ENCODE measurements around the gene RNF11. TPM values are rescaled to one million over a fixed set of nuclear protein-coding genes. Genes with fewer than 3 reads are reported as not detected.

Gene RNF11
- polyA plus RNA-seq, 3 donors = 25.3 to 30.4 (median 28.4) TPM

DNA sequence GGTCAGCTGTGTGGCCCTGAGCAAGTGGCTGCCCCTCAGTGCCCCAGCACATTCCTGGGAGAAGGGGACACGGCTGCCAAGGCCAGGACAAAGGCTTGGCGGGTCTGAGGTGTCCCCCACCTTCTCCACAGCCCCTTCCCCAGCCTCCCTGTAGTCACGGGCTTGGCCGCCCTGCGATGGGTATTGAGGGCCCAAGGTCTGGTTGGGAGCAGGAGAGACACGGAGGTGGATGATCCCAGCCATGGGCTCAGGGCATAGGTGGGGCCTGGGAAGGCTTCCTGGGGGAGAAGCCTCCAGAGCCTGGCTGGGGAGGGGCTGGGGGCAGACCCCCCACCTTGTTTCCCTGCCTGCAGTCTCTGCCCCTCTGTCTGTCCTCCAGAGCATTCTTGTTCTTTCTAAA is 67.2 kb downstream of the RNF11 start:
- no peak for DNase-seq
- peak overlapping the region; percentile 62 for H3K9ac ChIP-seq (ENCODE audit: insufficient read depth, low read length, poor library complexity, severe bottlenecking)
- peak overlapping the region in 1 of 3 experiments; percentile 70 for H3K4me3 ChIP-seq (replicated peaks in 1 of 3; ENCODE audit: low read depth in 2 of 3, low read length in 3 of 3)
- peak overlapping the region; percentile 63 for H3K4me2 ChIP-seq (replicated peaks; ENCODE audit: extremely low read depth, low read length, poor library complexity, severe bottlenecking)
- intact Hi-C loops (cut with micrococcal nuclease) = no loop called here
- H3K79me2 ChIP-seq (ENCODE audit: insufficient read depth, low read length) = no peaks in the 10 kb centered on the region
- peak overlapping the region in 4 of 7 donors; percentile 76 to 85 (median 78) for H3K27ac Mint-ChIP-seq
- H3K36me3 ChIP-seq (replicated peaks in 1 of 2; ENCODE audit: control insufficient read depth in 1 of 2, insufficient read depth in 2 of 2, low read length in 2 of 2) = no peaks in the 10 kb centered on the region
- no peaks in the 10 kb centered on the region for H3K9me3 ChIP-seq (replicated peaks in 1 of 2; ENCODE audit: control insufficient read depth in 1 of 2, insufficient read depth in 1 of 2, low read length in 2 of 2)
- H3K4me3 Mint-ChIP-seq = peak overlapping the region; percentile 75 to 90
- H4K20me1 ChIP-seq (ENCODE audit: insufficient read depth, low read length) = no peaks in the 10 kb centered on the region
- WGBS (ENCODE audit: insufficient coverage) = 82% methylated on average over 3 of the region's 6 CpGs
- H3K36me3 Mint-ChIP-seq = no peaks in the 10 kb centered on the region
- H3K9me3 Mint-ChIP-seq = peaks cover 0 to 1% (median 0%) of the 10 kb centered on the region in 7 donors
- peaks cover 1 to 5% (median 5%) of the 10 kb centered on the region in 3 donors for H3K27me3 Mint-ChIP-seq (ENCODE audit: low read depth in 3 of 3)
- peak overlapping the region in 1 of 2 donors; percentile 65 for H3K27ac ChIP-seq (ENCODE audit: low read depth in 1 of 2, low read length in 2 of 2)
- peaks cover 7 to 8% of the 10 kb centered on the region in 2 donors for H3K4me1 ChIP-seq (ENCODE audit: control insufficient read depth in 1 of 2, insufficient read depth in 2 of 2, low read length in 2 of 2)
- no peaks in the 10 kb centered on the region for H3K27me3 ChIP-seq (ENCODE audit: control insufficient read depth in 2 of 2, insufficient read depth in 2 of 2, low read length in 2 of 2)
- H3K4me1 Mint-ChIP-seq = peaks cover 12% of the 10 kb centered on the region
- TF ChIP-seq, protein P1, sequence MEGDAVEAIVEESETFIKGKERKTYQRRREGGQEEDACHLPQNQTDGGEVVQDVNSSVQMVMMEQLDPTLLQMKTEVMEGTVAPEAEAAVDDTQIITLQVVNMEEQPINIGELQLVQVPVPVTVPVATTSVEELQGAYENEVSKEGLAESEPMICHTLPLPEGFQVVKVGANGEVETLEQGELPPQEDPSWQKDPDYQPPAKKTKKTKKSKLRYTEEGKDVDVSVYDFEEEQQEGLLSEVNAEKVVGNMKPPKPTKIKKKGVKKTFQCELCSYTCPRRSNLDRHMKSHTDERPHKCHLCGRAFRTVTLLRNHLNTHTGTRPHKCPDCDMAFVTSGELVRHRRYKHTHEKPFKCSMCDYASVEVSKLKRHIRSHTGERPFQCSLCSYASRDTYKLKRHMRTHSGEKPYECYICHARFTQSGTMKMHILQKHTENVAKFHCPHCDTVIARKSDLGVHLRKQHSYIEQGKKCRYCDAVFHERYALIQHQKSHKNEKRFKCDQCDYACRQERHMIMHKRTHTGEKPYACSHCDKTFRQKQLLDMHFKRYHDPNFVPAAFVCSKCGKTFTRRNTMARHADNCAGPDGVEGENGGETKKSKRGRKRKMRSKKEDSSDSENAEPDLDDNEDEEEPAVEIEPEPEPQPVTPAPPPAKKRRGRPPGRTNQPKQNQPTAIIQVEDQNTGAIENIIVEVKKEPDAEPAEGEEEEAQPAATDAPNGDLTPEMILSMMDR (IDR thresholded peaks at IDR 0.05) = no peak
- peak overlapping the region; percentile 84 for H2AFZ ChIP-seq (ENCODE audit: insufficient read depth, low read depth, low read length, poor library complexity, severe bottlenecking)

DNA sequence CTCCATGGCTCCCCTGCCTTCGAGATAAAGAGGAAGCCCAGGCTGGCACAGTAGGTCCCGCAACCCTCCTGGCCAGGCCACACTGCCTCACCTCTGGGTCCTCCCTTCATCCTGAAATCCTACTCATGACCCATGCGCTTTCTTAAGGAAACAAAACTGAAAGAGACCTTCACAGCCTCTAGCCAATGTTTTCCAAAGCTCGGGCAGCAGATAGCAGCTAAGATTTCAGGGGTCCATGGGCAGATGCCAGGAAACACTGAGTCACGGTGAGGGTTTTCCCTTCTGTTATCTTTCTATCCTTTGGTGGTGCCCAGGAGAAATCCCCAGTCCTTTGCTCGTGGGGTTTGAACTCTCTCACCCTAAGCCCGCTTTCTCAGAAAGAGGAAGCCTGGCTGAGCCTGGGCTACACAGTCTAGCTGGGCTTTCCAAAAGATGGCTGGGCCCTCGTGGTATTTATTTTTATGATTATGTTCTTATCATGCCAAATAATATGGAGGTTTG is 67.7 kb downstream of the RNF11 start:
- Mint-ChIP-seq H3K4me3 (peak overlapping the region; percentile 75 to 90), H3K27me3 (ENCODE audit: low read depth in 3 of 3) (peaks cover 0 to 5% (median 5%) of the 10 kb centered on the region in 3 donors), H3K4me1 (peaks cover 12% of the 10 kb centered on the region), H3K9me3 (peaks cover 0 to 1% (median 0%) of the 10 kb centered on the region in 7 donors), H3K36me3 (no peaks in the 10 kb centered on the region), H3K27ac (peak overlapping the region in 5 of 7 donors; percentile 73 to 85 (median 77))
- H3K9me3 ChIP-seq (replicated peaks in 1 of 2; ENCODE audit: control insufficient read depth in 1 of 2, insufficient read depth in 1 of 2, low read length in 2 of 2) = no peaks in the 10 kb centered on the region
- H4K20me1 ChIP-seq (ENCODE audit: insufficient read depth, low read length) = no peaks in the 10 kb centered on the region
- 13% methylated on average over 5 of the region's 8 CpGs for WGBS (ENCODE audit: insufficient coverage)
- peak overlapping the region; percentile 23 to 70 (median 24) for H3K4me3 ChIP-seq (replicated peaks in 1 of 3; ENCODE audit: low read depth in 2 of 3, low read length in 3 of 3)
- H3K4me2 ChIP-seq (replicated peaks; ENCODE audit: extremely low read depth, low read length, poor library complexity, severe bottlenecking) = peak overlapping the region; percentile 63
- H3K9ac ChIP-seq (ENCODE audit: insufficient read depth, low read length, poor library complexity, severe bottlenecking) = peak overlapping the region; percentile 62
- H3K27ac ChIP-seq (ENCODE audit: low read depth in 1 of 2, low read length in 2 of 2) = peak overlapping the region in 1 of 2 donors; percentile 65
- intact Hi-C loops (cut with micrococcal nuclease) = no loop called here
- H3K4me1 ChIP-seq (ENCODE audit: control insufficient read depth in 1 of 2, insufficient read depth in 2 of 2, low read length in 2 of 2) = peaks cover 7 to 8% of the 10 kb centered on the region in 2 donors
- no peaks in the 10 kb centered on the region for H3K36me3 ChIP-seq (replicated peaks in 1 of 2; ENCODE audit: control insufficient read depth in 1 of 2, insufficient read depth in 2 of 2, low read length in 2 of 2)
- H2AFZ ChIP-seq (ENCODE audit: insufficient read depth, low read depth, low read length, poor library complexity, severe bottlenecking) = peak overlapping the region; percentile 84
- no peaks in the 10 kb centered on the region for H3K27me3 ChIP-seq (ENCODE audit: control insufficient read depth in 2 of 2, insufficient read depth in 2 of 2, low read length in 2 of 2)
- DNase-seq = peak; percentile 12 to 85 (median 26)
- no peaks in the 10 kb centered on the region for H3K79me2 ChIP-seq (ENCODE audit: insufficient read depth, low read length)
- TF ChIP-seq, protein P1 (IDR thresholded peaks at IDR 0.05) = no peak
